AG04449 (cell line): ENCODE data around the gene PRR35.
A peak's percentile ranks its signal among the peaks of the same experiment; 100 is the strongest.

ENCODE experiments used
- CTCF ChIA-PET: fragments of 350-600 bp; formaldehyde crosslinking; extraction: SDS; loops from one replicate; lab custom pipeline; 2021; ENCODE audit warnings: antibody characterized with exemption; lab: Yijun Ruan, JAX
- POLR2A ChIA-PET: fragments of 400-600, 350-600 bp; formaldehyde crosslinking; extraction: SDS; loops from one replicate; lab custom pipeline; 2020; ENCODE audit warnings: antibody characterized with exemption, inconsistent platforms; lab: Yijun Ruan, JAX
- DNase-seq: peaks from one replicate; pipeline ENCODE4 v3.0.0-alpha.2; 2010; ENCODE audit warnings: low read depth, low spot score
- H3K4me3 ChIP-seq: 2 replicates; pipeline ENCODE4 v1.5.1; 2011; ENCODE audit warnings: low read depth, mild to moderate bottlenecking, control low read depth, low read length
- TF ChIP-seq, protein P1 (sequence below): IDR thresholded peaks from one replicate; pipeline ENCODE4 v1.5.1; 2011; ENCODE audit warnings: mild to moderate bottlenecking, moderate library complexity, low read length, control low read depth, inconsistent platforms; ENCODE audit not compliant: insufficient read depth; ENCODE audit errors: missing control alignments

Gene PRR35

DNA sequence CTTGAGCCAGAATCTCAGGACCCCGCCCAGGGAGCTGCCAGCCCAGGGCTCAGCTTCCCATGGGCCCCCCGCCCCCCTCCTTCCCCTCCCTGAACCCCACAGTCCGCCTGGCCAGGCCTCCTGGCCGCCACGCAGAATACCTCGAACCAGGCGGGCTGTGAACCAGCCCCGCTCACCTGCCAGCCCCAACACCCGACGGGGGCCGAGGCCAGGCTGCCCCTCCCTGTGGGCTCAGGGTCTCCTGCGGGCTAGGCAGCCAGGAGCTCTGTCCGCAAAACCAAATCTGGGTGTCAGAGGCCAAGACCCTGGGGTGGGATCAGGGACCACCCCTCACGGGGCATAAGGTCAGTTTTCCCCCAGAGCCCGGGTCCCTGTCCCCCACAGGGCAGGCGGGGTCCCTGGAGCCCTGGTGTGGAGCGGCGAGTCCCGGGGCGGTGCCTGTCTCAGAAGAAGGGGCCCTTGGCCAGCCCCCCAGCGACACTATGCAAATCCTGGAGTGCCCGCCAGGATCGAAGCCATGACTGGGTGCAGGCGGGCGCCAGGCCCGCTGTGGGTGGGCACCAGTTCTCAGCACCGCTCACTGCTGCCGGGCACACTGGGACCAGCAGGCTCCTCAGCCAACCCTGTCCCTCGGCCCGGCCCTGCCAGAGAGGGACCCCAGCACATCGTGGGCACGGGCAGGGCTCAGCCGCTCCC is 6.4 kb upstream of the PRR35 start:
- POLR2A ChIA-PET, result interaction anchor here (0.6 kb wide), 1 partner anchor 18 kb away, joined by 3 read pairs; no protein-coding TSS in a partner anchor
- no peak overlapping the region for H3K4me3 ChIP-seq
- CTCF ChIA-PET, result interaction anchor here (2.0 kb wide), 1 partner anchor 9 kb away, joined by 7 read pairs; no protein-coding TSS in a partner anchor
- DNase-seq, result no peak
- TF ChIP-seq, protein P1, sequence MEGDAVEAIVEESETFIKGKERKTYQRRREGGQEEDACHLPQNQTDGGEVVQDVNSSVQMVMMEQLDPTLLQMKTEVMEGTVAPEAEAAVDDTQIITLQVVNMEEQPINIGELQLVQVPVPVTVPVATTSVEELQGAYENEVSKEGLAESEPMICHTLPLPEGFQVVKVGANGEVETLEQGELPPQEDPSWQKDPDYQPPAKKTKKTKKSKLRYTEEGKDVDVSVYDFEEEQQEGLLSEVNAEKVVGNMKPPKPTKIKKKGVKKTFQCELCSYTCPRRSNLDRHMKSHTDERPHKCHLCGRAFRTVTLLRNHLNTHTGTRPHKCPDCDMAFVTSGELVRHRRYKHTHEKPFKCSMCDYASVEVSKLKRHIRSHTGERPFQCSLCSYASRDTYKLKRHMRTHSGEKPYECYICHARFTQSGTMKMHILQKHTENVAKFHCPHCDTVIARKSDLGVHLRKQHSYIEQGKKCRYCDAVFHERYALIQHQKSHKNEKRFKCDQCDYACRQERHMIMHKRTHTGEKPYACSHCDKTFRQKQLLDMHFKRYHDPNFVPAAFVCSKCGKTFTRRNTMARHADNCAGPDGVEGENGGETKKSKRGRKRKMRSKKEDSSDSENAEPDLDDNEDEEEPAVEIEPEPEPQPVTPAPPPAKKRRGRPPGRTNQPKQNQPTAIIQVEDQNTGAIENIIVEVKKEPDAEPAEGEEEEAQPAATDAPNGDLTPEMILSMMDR, result no peak

DNA sequence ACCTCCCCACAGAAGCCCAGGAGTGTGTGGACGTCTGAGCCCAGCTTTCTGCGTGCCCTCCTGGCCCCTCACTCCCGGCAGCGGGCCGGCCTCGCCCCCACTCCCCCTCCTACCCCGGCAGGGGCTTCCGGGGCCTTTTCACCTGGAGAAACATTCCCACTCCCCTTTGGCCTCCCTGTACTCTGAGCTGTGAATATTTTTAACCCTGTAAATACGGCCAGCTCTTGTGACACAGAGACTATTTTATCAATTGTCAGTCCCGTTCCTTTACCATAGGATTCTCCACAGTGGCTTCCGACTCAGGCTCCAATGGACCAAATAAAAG is 5.9 kb upstream of the PRR35 start:
- TF ChIP-seq, protein P1, result no peak
- DNase-seq, result no peak
- POLR2A ChIA-PET, result no interaction called here
- CTCF ChIA-PET, result interaction anchor here (2.0 kb wide), 1 partner anchor 10 kb away, joined by 7 read pairs; no protein-coding TSS in a partner anchor
- H3K4me3 ChIP-seq, result no peak overlapping the region

DNA sequence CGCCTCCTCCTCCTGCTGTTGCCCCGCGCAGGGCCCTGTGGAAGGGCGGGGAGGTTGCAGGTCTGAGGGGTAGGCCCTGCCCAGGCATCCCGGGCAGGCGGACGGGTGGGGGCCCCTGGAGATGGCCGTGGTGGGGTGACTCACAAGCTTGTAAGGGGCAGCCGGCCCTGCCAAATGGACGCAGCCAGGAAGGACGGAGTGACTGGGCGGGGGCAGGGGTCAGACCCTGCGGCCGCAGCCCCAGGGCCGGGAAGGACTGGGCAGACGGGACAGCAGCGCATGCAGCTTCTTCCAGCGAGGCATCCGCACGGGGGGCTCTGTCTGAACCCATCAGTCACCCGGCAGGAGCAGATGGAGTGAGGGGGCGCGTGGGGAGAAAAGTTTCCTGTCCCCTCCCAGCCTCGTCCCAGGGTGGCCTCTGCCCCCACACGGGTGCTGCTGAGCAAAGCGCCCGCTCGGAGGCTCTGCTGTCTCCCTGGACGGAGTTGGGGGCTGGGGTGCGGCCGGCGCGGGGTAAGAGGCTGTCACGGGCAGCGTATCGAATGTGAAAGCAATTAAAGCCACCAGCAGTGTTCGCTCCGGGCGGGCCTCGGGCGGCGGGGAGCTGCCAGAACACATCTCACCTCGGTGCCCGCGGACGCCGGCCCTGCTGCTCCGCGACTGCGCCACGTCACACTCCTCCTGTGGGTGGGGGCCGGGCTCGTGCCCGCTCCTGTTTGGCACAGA is 5.4 kb upstream of the PRR35 start:
- ChIA-PET CTCF (interaction anchor here (2.0 kb wide), 1 partner anchor 11 kb away, joined by 7 read pairs; no protein-coding TSS in a partner anchor), POLR2A (no interaction called here)
- TF ChIP-seq, protein P1, result no peak
- peak overlapping the region; percentile 12; the same call in 1 of the 2 replicates for H3K4me3 ChIP-seq
- DNase-seq, result no peak

DNA sequence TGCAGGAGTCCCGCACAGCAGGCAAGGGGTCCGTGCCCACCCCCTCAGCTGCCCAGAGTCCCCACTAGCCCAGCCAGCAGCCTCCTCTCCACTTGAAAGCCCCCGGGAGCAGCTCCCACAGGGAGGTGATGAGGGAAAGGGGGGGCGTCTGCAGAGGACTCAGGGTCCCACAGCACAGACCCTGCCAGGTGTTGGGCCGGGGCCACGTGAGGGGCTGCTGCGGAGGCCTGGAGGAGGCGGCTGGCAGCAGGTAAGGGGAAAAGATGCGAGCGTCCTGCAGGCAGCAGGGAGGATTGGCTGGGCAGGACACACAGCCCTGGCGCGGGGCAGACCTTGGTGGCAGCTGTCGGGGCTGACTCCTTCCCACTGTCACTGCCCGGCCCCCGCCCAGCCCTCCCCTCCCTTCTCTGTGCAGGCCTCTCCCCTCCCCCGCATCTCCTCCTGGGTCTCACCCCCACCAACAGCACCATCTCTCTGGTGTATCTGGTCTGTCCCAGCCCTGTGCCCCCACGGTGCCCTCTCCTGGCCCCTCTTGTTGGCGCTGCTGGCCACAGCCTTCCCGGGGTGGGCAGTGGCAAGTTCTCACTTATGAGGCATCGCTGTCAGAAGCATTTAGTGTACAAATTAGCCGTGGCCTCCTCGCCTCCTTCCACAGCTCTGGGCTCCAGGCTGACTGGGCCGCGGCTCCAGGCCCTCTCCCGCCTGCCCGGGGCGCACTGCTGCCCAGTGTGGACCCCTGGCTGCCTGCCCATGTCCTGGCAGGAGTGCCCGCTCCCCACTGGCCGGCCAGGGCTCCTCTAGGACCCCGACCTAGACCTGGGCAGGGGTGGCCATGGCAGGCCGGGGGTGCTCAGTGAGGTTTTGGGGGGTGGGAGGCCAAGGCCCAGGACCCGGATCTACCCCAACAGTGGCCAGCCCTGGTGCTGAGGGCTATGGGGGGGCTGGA is 4.4 kb upstream of the PRR35 start:
- ChIA-PET CTCF (no interaction called here), POLR2A (no interaction called here)
- TF ChIP-seq, protein P1, result no peak
- DNase-seq, result no peak
- no peak overlapping the region for H3K4me3 ChIP-seq

DNA sequence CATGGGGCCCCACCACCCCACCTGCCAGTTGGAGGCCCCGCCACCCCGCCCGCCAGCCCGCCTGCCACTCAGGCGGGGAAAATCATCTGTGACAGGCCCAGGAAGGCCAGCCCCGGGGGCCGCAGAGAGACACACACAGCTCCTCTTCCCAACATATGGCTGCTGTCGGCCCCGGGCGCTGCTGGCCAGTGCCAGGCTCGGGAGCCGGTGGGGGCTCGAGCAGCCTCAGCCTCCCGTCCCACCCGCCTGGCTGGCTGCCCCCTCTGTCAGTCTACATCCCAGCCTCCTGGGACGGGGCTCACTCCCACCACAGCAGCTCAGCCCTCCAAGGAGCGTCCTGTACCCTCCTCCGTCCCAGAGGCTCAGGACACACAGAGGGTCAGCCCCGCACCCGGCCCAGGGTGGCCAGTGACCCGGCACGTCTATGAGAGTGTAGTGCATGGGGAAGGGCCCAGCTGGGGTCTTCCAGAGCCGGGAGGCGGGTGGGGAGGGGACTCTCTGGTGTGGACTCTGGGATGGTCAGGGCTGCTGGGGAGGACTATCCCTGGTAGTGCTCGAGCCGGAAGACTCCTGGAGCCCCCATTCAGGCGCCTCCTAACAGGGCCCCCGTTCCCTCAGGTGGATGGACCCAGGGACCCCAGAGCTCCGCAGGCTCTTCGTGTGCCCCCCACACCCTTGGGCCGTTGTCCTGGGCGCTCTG is 3.6 kb upstream of the PRR35 start:
- POLR2A ChIA-PET, result no interaction called here
- CTCF ChIA-PET, result no interaction called here
- TF ChIP-seq, protein P1, result no peak
- no peak overlapping the region for H3K4me3 ChIP-seq
- no peak for DNase-seq
